SK-N-SH treated with all-trans-retinoic acid at 6 μM for 48 hours (cell line): ENCODE results near the gene MED6.

Experiments
- ATAC-seq: fragments of 200-7000 bp; cut with Tn5 transposase; 3 replicates; pipeline ENCODE4 v1.9.1; 2020; ENCODE audit warnings: mild to moderate bottlenecking, moderate library complexity
- ARNTL ChIP-seq: fragments of 450-650 bp; formaldehyde crosslinking; IDR thresholded peaks from 2 replicates; pipeline ENCODE4 v1.5.0; 2020; ENCODE audit warnings: low read depth, mild to moderate bottlenecking, moderate library complexity, borderline replicate concordance
- BACH2 ChIP-seq: fragments of 250-450 bp; sonication (Bioruptor Pico); IDR thresholded peaks from 2 replicates; pipeline ENCODE4 v1.9.0; 2021; ENCODE audit warnings: mild to moderate bottlenecking, borderline replicate concordance
- CREB5 ChIP-seq: fragments of 250-450 bp; sonication (Bioruptor Pico); IDR thresholded peaks from 2 replicates; pipeline ENCODE4 v1.5.1; 2020; ENCODE audit warnings: low read depth, mild to moderate bottlenecking, moderate library complexity
- CSDC2 ChIP-seq: fragments of 250-450 bp; sonication (Bioruptor Pico); IDR thresholded peaks from 2 replicates; pipeline ENCODE4 v1.5.0; 2020; ENCODE audit warnings: mild to moderate bottlenecking, moderate library complexity
- CSRNP3 ChIP-seq: fragments of 250-450 bp; sonication (Bioruptor Pico); IDR thresholded peaks from 2 replicates; pipeline ENCODE4 v1.5.1; 2021; ENCODE audit warnings: mild to moderate bottlenecking, moderate library complexity
- ESRRG ChIP-seq: fragments of 250-450 bp; sonication (Bioruptor Pico); IDR thresholded peaks from 2 replicates; pipeline ENCODE4 v1.6.1; 2021; ENCODE audit warnings: mild to moderate bottlenecking
- GLIS3 ChIP-seq: fragments of 250-450 bp; sonication (Bioruptor Pico); IDR thresholded peaks from 2 replicates; pipeline ENCODE4 v1.5.0; 2020; ENCODE audit warnings: mild to moderate bottlenecking, moderate library complexity
- ISL1 ChIP-seq: fragments of 250-450 bp; sonication (Bioruptor Pico); IDR thresholded peaks from 2 replicates; pipeline ENCODE4 v2.1.2; 2022; ENCODE audit warnings: mild to moderate bottlenecking, moderate library complexity
- OSR1 ChIP-seq: fragments of 250-450 bp; sonication (Bioruptor Pico); IDR thresholded peaks from 2 replicates; pipeline ENCODE4 v1.8.0; 2022; ENCODE audit warnings: moderate library complexity, mild to moderate bottlenecking, inconsistent platforms
- PATZ1 ChIP-seq: fragments of 250-450 bp; sonication (Bioruptor Pico); IDR thresholded peaks from 2 replicates; pipeline ENCODE4 v1.8.0; 2020; ENCODE audit warnings: mild to moderate bottlenecking, moderate library complexity, borderline replicate concordance
- POU6F1 ChIP-seq: fragments of 250-450 bp; sonication (Bioruptor Pico); IDR thresholded peaks from 2 replicates; pipeline ENCODE4 v1.8.0; 2021; ENCODE audit warnings: low read depth, mild to moderate bottlenecking, moderate library complexity, borderline replicate concordance
- PPARA ChIP-seq: fragments of 250-450 bp; sonication (Bioruptor Pico); IDR thresholded peaks from 2 replicates; pipeline ENCODE4 v1.5.0; 2020; ENCODE audit warnings: mild to moderate bottlenecking, borderline replicate concordance
- RARB ChIP-seq: fragments of 250-450 bp; sonication (Bioruptor Pico); IDR thresholded peaks from 2 replicates; pipeline ENCODE4 v1.8.0; 2021; ENCODE audit warnings: mild to moderate bottlenecking, moderate library complexity
- SNAI2 ChIP-seq: fragments of 250-450 bp; sonication (Bioruptor Pico); IDR thresholded peaks from 2 replicates; pipeline ENCODE4 v1.5.0; 2020; ENCODE audit warnings: mild to moderate bottlenecking, moderate library complexity
- TCF4 ChIP-seq: fragments of 250-450 bp; sonication (Bioruptor Pico); IDR thresholded peaks from 2 replicates; pipeline ENCODE4 v1.8.0; 2021; ENCODE audit warnings: mild to moderate bottlenecking, moderate library complexity, borderline replicate concordance
- TOX ChIP-seq: fragments of 250-450 bp; sonication (Bioruptor Pico); IDR thresholded peaks from 2 replicates; pipeline ENCODE4 v1.8.0; 2021; ENCODE audit warnings: mild to moderate bottlenecking, moderate library complexity, borderline replicate concordance
- TSHZ2 ChIP-seq: fragments of 250-450 bp; sonication (Bioruptor Pico); IDR thresholded peaks from 2 replicates; pipeline ENCODE4 v1.5.0; 2020; ENCODE audit warnings: mild to moderate bottlenecking, moderate library complexity
- ZC3H10 ChIP-seq: fragments of 250-450 bp; sonication (Bioruptor Pico); IDR thresholded peaks from 2 replicates; pipeline ENCODE4 v1.5.1; 2021; ENCODE audit warnings: mild to moderate bottlenecking, moderate library complexity
- ZFP3 ChIP-seq: fragments of 250-450 bp; sonication (Bioruptor Pico); IDR thresholded peaks from 2 replicates; pipeline ENCODE4 v1.5.0; 2020; ENCODE audit warnings: mild to moderate bottlenecking, moderate library complexity
- ZNF565 ChIP-seq: fragments of 450-650 bp; formaldehyde crosslinking; conservative IDR thresholded peaks from 2 replicates; pipeline ENCODE4 v1.5.0; 2020; ENCODE audit warnings: low read depth, mild to moderate bottlenecking, moderate library complexity
- ZNF70 ChIP-seq: fragments of 450-650 bp; formaldehyde crosslinking; IDR thresholded peaks from 2 replicates; pipeline ENCODE4 v1.5.0; 2020; ENCODE audit warnings: mild to moderate bottlenecking, moderate library complexity
- ZNF8 ChIP-seq: fragments of 450-650 bp; formaldehyde crosslinking; IDR thresholded peaks from 2 replicates; pipeline ENCODE4 v1.5.0; 2020; ENCODE audit warnings: mild to moderate bottlenecking, moderate library complexity

MED6 gene

GRCh38 chr14:70567791-70568190, 32.7 kb downstream of the MED6 start (continued):
- TF ChIP-seq POU6F1 (CRISPR knock-in tag) (no peak), CSDC2 (CRISPR knock-in tag) (no peak), ZNF8 (no peak), ZNF70 (CRISPR knock-in tag) (no peak)

- no peak for TF ChIP-seq RARB (CRISPR knock-in tag)
- no peak for TF ChIP-seq CSDC2 (CRISPR knock-in tag)
- no peak for TF ChIP-seq BACH2 (CRISPR knock-in tag)
- TF ChIP-seq CSRNP3 (CRISPR knock-in tag), result no peak
- TF ChIP-seq TCF4 (CRISPR knock-in tag), result no peak
- no peak for TF ChIP-seq ISL1 (CRISPR knock-in tag)
- no peak for TF ChIP-seq TOX (CRISPR knock-in tag)
- no peak for TF ChIP-seq ZNF565 (CRISPR knock-in tag)
- no peak for TF ChIP-seq ZC3H10 (CRISPR knock-in tag)
- ATAC-seq, result no peak
Observed at GRCh38 chr14:70563869-70564268, 36.6 kb downstream of the MED6 start.

GRCh38 chr14:70563417-70563816, 37.0 kb downstream of the MED6 start:
- no peak for TF ChIP-seq ZC3H10 (CRISPR knock-in tag)
- no peak for TF ChIP-seq ZNF565 (CRISPR knock-in tag)
- no peak for TF ChIP-seq OSR1 (CRISPR knock-in tag)
- no peak for TF ChIP-seq CSDC2 (CRISPR knock-in tag)
- TF ChIP-seq ISL1 (CRISPR knock-in tag), result no peak
- TF ChIP-seq ARNTL (CRISPR knock-in tag), result no peak
- no peak for TF ChIP-seq GLIS3
- TF ChIP-seq PPARA (CRISPR knock-in tag), result no peak
- TF ChIP-seq ZNF8, result no peak
- TF ChIP-seq SNAI2, result no peak
- TF ChIP-seq BACH2 (CRISPR knock-in tag), result no peak
- no peak for TF ChIP-seq CREB5 (CRISPR knock-in tag)
- no peak for TF ChIP-seq ESRRG (CRISPR knock-in tag)
- TF ChIP-seq RARB (CRISPR knock-in tag), result no peak
- TF ChIP-seq ZNF70 (CRISPR knock-in tag), result no peak

GRCh38 chr14:70558356-70558755, 42.1 kb downstream of the MED6 start:
- TF ChIP-seq TSHZ2 (no peak), SNAI2 (no peak), ARNTL (CRISPR knock-in tag) (no peak), CSRNP3 (CRISPR knock-in tag) (no peak), ZNF70 (CRISPR knock-in tag) (no peak), PATZ1 (CRISPR knock-in tag) (no peak), RARB (CRISPR knock-in tag) (no peak), ZFP3 (CRISPR knock-in tag) (no peak), OSR1 (CRISPR knock-in tag) (no peak), CREB5 (CRISPR knock-in tag) (no peak), TOX (CRISPR knock-in tag) (no peak), TCF4 (CRISPR knock-in tag) (no peak), ZNF8 (no peak), ZNF565 (CRISPR knock-in tag) (no peak), ZC3H10 (CRISPR knock-in tag) (no peak), BACH2 (CRISPR knock-in tag) (no peak)
- ATAC-seq, result no peak

More at GRCh38 chr14:70563417-70563816, 37.0 kb downstream of the MED6 start:
- ATAC-seq, result no peak
